ENCODE results near the gene PTPA. TPM values are rescaled to one million over a fixed set of nuclear protein-coding genes. Genes with fewer than 3 reads are reported as not detected.

PTPA gene
- total RNA-seq, 1 donor from 2014 or later: 115 TPM

DNA sequence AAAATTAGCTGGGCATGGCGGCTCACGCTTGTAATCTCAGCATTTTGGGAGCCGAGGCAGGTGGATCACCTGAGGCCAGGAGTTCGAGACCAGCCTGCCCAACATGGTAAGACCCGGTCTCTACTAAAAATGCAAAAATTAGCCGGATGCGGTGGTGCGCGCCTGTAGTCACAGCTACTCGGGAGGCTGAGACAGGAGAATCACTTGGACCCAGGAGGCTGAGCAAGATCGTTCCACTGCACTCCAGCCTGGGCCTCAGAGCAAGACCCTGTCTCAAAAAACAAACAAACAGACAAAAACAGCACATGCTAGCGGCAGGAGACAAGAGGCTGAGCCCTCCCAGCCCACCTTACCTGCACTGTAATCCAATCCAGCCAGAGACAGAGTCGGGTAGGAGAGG is 31.4 kb upstream of the PTPA start:
- Histone ChIP-seq H3K4me1 (peaks cover 19% of the 10 kb centered on the region), H3K27ac (no peak overlapping the region), H3K27me3 (no peaks in the 10 kb centered on the region), H3K9me3 (no peaks in the 10 kb centered on the region), H3K4me3 (peak overlapping the region; percentile 76), H3K36me3 (no peaks in the 10 kb centered on the region)
- ATAC-seq (no peak), DNase-seq (no peak)
- TF ChIP-seq, protein P1, sequence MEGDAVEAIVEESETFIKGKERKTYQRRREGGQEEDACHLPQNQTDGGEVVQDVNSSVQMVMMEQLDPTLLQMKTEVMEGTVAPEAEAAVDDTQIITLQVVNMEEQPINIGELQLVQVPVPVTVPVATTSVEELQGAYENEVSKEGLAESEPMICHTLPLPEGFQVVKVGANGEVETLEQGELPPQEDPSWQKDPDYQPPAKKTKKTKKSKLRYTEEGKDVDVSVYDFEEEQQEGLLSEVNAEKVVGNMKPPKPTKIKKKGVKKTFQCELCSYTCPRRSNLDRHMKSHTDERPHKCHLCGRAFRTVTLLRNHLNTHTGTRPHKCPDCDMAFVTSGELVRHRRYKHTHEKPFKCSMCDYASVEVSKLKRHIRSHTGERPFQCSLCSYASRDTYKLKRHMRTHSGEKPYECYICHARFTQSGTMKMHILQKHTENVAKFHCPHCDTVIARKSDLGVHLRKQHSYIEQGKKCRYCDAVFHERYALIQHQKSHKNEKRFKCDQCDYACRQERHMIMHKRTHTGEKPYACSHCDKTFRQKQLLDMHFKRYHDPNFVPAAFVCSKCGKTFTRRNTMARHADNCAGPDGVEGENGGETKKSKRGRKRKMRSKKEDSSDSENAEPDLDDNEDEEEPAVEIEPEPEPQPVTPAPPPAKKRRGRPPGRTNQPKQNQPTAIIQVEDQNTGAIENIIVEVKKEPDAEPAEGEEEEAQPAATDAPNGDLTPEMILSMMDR (IDR thresholded peaks at IDR 0.05): no peak
- intact Hi-C loops (cut with DNase I): no loop called here

- Histone ChIP-seq H3K4me3 (peak overlapping the region; percentile 76), H3K27ac (no peak overlapping the region)
- intact Hi-C loops (cut with DNase I): no loop called here
Observed at GRCh38 chr9:129080298-129080600, 31.0 kb upstream of the PTPA start.

GRCh38 chr9:129080601-129081387 is 30.4 kb upstream of the PTPA start, which contains the start of gene DOLPP1:
Gene DOLPP1, plus strand, starts transcription at chr9:129081111. Its CDS starts 21 bp downstream, at chr9:129081132.
- Histone ChIP-seq H3K4me3 (peak within 1 kb of the TSS; percentile 76), H3K9me3 (no peaks in the 10 kb centered on the region), H3K27me3 (no peaks in the 10 kb centered on the region), H3K36me3 (peaks cover 9% of the 10 kb centered on the region), H3K27ac (peak within 1 kb of the TSS; percentile 81), H3K4me1 (peaks cover 19% of the 10 kb centered on the region)
- intact Hi-C loops (cut with DNase I): no loop called here
- DNase-seq (peak; percentile 100), ATAC-seq (peak; percentile 98)
- TF ChIP-seq, protein P1 (IDR thresholded peaks at IDR 0.05): no peak

More at GRCh38 chr9:129080298-129080600, 31.0 kb upstream of the PTPA start:
- TF ChIP-seq, protein P1 (IDR thresholded peaks at IDR 0.05): no peak
- ATAC-seq: no peak
- no peak for DNase-seq
- Histone ChIP-seq H3K4me1 (peaks cover 19% of the 10 kb centered on the region), H3K36me3 (peaks cover 4% of the 10 kb centered on the region), H3K9me3 (no peaks in the 10 kb centered on the region), H3K27me3 (no peaks in the 10 kb centered on the region)

DNA sequence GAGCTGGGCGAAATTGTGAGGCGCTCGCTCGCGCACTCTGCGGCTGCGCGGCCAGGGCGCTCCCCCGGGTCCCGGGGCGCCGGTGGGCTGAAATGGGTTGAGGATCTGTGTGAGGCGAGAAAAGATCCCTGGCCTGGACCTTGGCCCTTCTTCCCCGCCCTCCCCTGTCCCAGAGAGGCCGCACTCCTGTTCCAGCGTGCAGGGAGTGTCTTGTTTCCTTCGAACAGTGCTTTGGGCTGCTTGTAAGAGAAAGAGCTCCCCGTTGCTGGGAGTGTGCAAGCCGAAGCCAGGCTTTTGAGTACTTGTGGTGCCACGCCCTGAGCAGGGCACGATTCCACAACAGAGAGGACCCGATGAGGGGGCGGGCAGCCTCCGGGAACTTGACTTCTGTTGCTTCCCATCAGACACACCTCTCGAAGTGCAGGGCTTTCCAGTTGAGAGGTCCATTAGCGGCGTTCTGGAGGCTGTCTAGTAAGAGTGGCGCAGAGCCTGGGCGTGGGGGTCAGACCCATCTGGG is 29.8 kb upstream of the PTPA start:
- Histone ChIP-seq H3K27me3 (no peaks in the 10 kb centered on the region), H3K4me3 (peak overlapping the region; percentile 76), H3K27ac (peak overlapping the region; percentile 81), H3K36me3 (peaks cover 16% of the 10 kb centered on the region), H3K9me3 (no peaks in the 10 kb centered on the region), H3K4me1 (peaks cover 19% of the 10 kb centered on the region)
- DNase-seq: peak; percentile 77
- ATAC-seq: peak; percentile 0
- TF ChIP-seq, protein P1 (IDR thresholded peaks at IDR 0.05): no peak
- intact Hi-C loops (cut with DNase I): no loop called here

DNA sequence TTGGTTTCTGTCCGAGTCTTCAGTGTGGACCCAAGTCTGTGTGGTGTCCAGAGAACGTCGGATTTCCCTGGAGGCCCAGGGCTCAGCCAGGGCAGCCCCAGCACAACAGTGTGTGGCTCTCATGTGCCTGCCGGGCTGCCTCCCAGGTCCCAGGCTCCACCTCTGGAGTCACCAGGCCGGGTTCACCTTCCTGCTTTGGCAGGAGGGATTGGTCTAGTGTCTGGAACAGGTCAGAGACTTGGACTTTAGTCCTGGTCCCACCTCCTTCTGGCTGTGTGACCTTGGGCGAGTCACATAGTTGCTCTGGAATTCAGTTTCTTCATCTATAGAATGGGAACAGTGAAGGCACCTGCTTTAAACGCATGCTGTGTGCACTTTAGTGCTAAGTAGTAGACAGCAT is 27.1 kb upstream of the PTPA start:
- H3K4me3 ChIP-seq: no peak overlapping the region
- no peaks in the 10 kb centered on the region for H3K9me3 ChIP-seq
- H3K4me1 ChIP-seq: peaks cover 19% of the 10 kb centered on the region
- intact Hi-C loops (cut with DNase I): no loop called here
- no peaks in the 10 kb centered on the region for H3K27me3 ChIP-seq
- DNase-seq (no peak), ATAC-seq (no peak)
- no peak overlapping the region for H3K27ac ChIP-seq
- TF ChIP-seq, protein P1 (IDR thresholded peaks at IDR 0.05): no peak
- peaks cover 28% of the 10 kb centered on the region for H3K36me3 ChIP-seq
